GM12875 (cell line): Measurements from ENCODE around the gene DRC1.

Source experiments
- H3K4me3 ChIP-seq: one replicate; pipeline ENCODE4 v1.5.1; 2011; ENCODE audit warnings: low read depth, low read length, control low read depth
- TF ChIP-seq, protein P1 (sequence below): IDR thresholded peaks from 2 replicates; pipeline ENCODE4 v1.5.1; 2011; ENCODE audit warnings: low read depth, mild to moderate bottlenecking, control low read depth, inconsistent platforms, low read length, moderate library complexity, borderline replicate concordance; ENCODE audit not compliant: insufficient read depth

Gene DRC1

DNA sequence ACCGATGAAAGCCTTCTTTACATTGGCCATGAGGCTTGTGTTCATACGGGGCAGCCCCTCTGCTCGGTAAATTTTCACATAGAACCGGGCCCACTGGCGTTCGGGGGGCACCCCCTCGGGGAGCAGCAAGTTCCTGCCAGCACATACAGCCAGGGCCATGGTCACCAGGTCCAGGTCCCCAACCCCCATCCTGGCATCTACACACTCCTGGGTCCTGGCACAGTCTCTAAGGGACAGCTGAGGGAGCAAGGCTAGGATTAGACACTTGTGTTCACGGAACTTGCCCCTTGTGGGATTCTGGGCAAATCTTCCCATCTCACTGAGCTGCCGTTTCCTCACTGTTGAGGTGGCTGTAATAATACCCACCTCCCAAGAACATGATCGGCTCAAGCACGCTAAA is 81.8 kb downstream of the DRC1 start:
- TF ChIP-seq, protein P1, sequence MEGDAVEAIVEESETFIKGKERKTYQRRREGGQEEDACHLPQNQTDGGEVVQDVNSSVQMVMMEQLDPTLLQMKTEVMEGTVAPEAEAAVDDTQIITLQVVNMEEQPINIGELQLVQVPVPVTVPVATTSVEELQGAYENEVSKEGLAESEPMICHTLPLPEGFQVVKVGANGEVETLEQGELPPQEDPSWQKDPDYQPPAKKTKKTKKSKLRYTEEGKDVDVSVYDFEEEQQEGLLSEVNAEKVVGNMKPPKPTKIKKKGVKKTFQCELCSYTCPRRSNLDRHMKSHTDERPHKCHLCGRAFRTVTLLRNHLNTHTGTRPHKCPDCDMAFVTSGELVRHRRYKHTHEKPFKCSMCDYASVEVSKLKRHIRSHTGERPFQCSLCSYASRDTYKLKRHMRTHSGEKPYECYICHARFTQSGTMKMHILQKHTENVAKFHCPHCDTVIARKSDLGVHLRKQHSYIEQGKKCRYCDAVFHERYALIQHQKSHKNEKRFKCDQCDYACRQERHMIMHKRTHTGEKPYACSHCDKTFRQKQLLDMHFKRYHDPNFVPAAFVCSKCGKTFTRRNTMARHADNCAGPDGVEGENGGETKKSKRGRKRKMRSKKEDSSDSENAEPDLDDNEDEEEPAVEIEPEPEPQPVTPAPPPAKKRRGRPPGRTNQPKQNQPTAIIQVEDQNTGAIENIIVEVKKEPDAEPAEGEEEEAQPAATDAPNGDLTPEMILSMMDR: no peak
- H3K4me3 ChIP-seq: no peak overlapping the region

DNA sequence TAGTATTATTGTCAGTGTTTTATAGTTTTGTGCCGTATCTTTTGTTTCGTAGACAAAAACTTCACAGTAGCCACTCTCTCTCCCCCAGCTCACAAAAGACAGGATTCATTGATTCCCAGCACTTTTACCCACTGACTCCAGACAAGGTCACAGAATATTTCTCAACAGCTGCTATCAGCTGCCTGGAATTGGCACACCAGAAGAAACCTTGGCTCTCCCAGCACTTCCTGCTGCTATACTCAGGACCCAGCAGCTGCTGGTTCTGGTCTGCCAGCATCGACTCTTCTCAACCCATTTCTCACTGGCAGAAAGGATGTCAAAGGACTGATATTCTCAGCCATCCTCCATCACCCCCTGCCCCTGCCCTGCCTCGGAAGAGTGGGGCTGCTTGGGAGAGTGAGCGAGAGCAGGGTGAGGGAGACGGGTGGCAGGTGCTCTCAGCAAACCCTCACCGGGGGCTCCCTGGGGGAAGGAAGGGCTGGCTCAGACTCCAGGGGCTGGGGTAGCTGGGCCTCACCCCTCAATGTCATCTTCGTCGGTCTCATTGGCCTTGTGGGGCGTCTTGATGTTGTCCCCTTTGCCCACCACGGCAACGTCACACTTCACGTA is 82.3 kb downstream of the DRC1 start:
- no peak overlapping the region for H3K4me3 ChIP-seq
- TF ChIP-seq, protein P1: no peak

DNA sequence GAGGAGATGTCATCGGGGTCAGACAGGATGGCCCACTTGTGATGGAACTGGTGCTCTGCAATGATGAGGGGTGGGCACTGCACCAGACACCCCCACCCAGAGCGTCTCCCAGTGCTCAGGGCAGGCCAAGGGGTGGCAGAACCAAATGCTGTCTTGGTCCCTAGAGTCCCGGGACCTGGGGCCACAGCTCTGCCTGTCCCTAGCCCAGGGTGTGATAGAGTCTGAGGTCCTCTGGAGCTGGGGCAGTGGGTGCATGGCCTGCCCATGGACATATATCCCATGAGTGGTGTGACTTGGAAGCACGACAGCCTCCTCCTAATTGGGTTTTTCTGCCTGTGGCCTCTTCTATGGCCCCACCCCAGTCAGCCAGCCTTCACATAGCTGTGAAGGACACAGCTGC is 82.9 kb downstream of the DRC1 start:
- H3K4me3 ChIP-seq: no peak overlapping the region
- TF ChIP-seq, protein P1: no peak

DNA sequence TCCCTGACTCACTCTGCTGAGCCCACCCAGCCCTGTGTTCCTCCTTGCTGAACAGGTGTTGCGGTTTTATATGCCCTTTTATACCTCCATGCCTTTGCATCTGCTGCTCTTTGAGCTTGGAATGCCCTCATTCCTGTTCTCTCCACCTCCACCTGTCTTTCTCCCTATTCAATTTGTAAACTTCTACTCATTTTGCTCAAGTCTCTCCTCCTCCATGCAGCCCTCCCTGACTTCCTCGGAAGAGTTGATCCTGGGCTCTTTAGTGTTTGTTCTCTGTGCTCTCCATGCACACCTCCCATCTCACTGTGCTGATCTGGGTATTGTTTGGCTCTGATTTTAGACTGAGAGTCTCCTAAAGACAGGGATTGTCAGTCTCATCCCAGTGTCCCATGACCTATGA is 83.4 kb downstream of the DRC1 start:
- TF ChIP-seq, protein P1: no peak
- H3K4me3 ChIP-seq: no peak overlapping the region

DNA sequence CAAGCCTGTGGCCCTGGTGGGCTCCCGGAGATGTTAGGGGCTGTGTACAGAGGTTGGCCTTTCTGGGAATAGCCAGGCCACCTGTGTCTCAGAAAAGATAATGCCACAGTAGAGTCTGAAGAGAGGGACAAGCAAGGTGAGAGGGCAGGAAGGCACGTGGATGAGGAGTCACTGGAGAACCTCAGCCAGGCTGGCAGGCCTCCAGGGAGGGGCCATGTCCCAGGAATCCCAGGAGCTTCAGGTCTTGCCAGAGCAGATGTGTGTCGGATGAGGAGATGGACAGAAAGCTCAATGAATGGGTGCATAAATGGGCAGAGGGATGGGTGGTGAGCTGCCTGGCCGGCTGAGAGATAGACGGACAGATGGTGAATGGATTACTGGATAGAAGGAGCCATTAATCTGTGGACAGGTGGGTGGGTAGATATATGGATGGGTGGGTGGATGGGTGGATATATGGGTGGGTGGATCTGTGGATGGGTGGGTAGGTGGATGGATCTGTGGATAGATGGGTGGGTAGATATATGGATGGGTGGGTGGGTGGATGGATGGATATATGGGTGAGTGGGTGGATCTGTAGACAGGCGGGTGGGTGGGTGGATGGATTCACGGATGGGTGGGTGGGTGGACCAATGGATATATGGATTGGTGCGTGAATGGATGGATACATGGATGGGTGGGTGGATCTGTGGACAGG is 84.2 kb downstream of the DRC1 start:
- no peak overlapping the region for H3K4me3 ChIP-seq
- TF ChIP-seq, protein P1: no peak

DNA sequence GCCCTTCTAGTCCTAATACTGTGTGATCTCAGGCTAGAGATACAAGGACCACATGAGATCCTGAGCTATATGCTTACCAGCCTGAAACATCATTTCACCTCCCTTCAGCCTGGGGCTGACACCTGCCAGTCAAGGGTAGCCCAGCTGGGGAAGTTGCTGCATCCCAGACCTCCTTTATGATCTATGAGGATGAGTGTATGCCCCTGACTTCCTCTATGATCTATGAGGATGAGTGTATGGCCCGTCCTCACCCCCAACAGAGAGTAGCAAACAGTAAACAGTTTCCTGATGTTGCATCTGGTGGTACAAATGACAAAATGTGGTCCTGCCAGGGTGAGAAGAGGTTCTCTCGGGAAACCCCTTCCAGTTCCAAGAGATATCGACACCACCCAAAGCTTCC is 85.1 kb downstream of the DRC1 start:
- H3K4me3 ChIP-seq: no peak overlapping the region
- TF ChIP-seq, protein P1: no peak

DNA sequence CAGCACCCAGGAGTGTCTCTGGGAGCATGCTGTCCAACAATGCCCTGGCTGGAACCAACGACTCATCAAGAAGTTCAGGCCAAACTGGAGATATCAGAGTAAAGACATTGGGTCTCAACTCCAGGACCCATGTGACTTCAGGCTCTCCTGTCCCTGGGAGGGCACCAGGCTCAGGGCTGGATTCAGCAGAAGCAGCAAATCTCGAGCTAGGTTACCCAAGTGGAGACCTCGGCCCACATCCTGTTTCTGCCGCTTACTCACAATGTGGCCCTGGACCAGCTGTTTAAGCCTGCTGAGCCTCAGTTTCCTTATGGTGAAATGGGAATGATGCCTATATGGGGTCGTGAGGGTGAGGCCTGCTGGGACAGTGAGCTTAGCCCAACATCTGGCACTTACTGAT is 85.5 kb downstream of the DRC1 start:
- TF ChIP-seq, protein P1: no peak
- no peak overlapping the region for H3K4me3 ChIP-seq
